RWPE1 (cell line): ENCODE data around the gene RAD52.

Source experiments
- CTCF ChIA-PET: fragments of 350-600 bp; sonication (Branson Sonifier 250); formaldehyde crosslinking; extraction: SDS; loops from one replicate; lab custom pipeline; 2021; lab: Yijun Ruan, JAX
- POLR2A ChIA-PET: fragments of 400-600 bp; formaldehyde crosslinking; extraction: SDS; loops from one replicate; lab custom pipeline; 2020; ENCODE audit warnings: antibody characterized with exemption; ENCODE audit not compliant: low non-redundant PET; lab: Yijun Ruan, JAX
- DNase-seq: peaks from one replicate; pipeline ENCODE4 v3.0.0; 2012; ENCODE audit warnings: low spot score
- H3K27ac ChIP-seq: fragments of 450-650 bp; 2 replicates; pipeline ENCODE4 v1.5.1; 2017
- CTCF ChIP-seq: fragments of 450-650 bp; conservative IDR thresholded peaks from 2 replicates; pipeline ENCODE4 v1.5.1; 2017; ENCODE audit warnings: low read depth, mild to moderate bottlenecking

The RAD52 gene

DNA sequence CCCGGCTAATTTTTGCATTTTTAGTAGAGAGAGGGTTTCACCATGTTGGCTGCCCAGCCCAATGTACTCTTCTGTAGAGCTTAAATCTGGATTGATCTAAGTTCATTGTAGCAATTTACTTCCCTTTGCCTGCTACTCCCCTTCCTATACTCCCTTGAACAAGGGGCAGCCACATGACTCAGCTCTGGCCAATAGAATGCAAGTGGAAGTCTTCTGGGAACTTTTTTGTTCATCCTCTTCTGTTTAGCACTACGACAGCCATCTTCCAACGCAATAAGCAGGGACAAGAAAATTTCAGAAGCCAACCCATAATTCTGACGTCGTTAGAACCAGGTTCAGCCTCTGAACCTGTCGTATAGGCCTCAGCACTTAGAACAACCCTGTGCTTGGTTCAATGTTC is 6.4 kb upstream of the RAD52 start:
- TF ChIP-seq CTCF: no peak
- POLR2A ChIA-PET: no interaction called here
- no peak for DNase-seq
- CTCF ChIA-PET: interaction anchor here (0.6 kb wide), 1 partner anchor 513 kb away, joined by 3 read pairs; no protein-coding TSS in a partner anchor
- H3K27ac ChIP-seq: no peak overlapping the region

DNA sequence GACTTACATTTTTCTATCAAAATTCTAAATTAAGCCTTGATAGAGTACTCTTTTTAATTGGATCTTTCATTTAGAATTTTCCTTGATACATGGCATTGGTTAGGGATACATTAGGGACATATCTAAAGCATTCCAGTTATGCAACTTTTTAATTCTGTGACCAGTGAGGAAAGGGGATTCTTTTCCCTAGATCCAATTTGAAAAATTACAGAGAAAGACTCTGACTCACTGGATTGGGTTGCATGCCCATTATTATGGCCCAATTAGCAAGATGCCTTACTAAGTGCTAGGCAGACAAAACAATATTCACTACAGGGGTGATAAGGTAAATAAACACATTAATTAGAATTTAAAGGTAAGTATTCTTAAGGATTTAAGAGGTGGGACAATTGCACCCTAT is 5.2 kb upstream of the RAD52 start:
- no peak for TF ChIP-seq CTCF
- CTCF ChIA-PET: interaction anchor here (0.6 kb wide), 1 partner anchor 386 kb away, joined by 4 read pairs; no protein-coding TSS in a partner anchor
- no peak for DNase-seq
- no peak overlapping the region for H3K27ac ChIP-seq
- POLR2A ChIA-PET: no interaction called here

- peak; percentile 29 for DNase-seq
- no peak for TF ChIP-seq CTCF
- H3K27ac ChIP-seq: no peak overlapping the region
- CTCF ChIA-PET: interaction anchor here (0.6 kb wide), 1 partner anchor 386 kb away, joined by 4 read pairs; no protein-coding TSS in a partner anchor
- POLR2A ChIA-PET: no interaction called here
Observed at GRCh38 chr12:953776-954175, 4.3 kb upstream of the RAD52 start.

GRCh38 chr12:951176-951575 is 1.7 kb upstream of the RAD52 start:
- no peak overlapping the region for H3K27ac ChIP-seq
- TF ChIP-seq CTCF: no peak
- ChIA-PET POLR2A (no interaction called here), CTCF (interaction anchor here (0.6 to 1.2 kb wide), 2 partner anchors 320 to 654 kb away, joined by 3 read pairs; no protein-coding TSS in a partner anchor)
- no peak for DNase-seq

GRCh38 chr12:948238-948637 is 1.3 kb downstream of the RAD52 start:
- POLR2A ChIA-PET: interaction anchor here (0.7 kb wide), 1 partner anchor 302 kb away, joined by 3 read pairs; no protein-coding TSS in a partner anchor
- no peak for TF ChIP-seq CTCF

DNA sequence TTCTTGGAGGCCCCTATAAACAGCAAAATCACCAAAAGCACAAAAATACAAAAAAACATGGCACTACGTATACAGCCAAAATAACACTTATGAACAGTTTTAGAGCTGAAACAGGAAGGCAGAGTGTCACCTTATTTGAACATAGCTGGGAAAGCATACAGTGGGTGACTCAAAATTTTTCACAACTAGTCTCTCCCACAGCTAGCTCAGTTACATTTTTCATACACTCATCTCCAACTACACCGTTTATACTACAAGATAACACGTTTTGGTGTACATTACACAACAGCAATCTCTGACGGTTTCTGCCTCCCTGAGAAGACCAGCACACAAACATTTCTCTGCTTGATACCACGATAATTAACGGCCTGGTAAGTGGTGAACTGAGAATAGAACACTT is 2.9 kb downstream of the RAD52 start:
- ChIA-PET CTCF (no interaction called here), POLR2A (no interaction called here)
- TF ChIP-seq CTCF: no peak
- DNase-seq: no peak
- H3K27ac ChIP-seq: no peak overlapping the region

More at GRCh38 chr12:948238-948637, 1.3 kb downstream of the RAD52 start:
- no peak for DNase-seq
- CTCF ChIA-PET: interaction anchor here (0.6 kb wide), 1 partner anchor 610 kb away, joined by 3 read pairs; no protein-coding TSS in a partner anchor
- H3K27ac ChIP-seq: peak overlapping the region; percentile 94
